Fibroblast of the aortic adventitia (primary cell): ENCODE data around the gene RABGAP1L. TPM values are rescaled to one million over a fixed set of nuclear protein-coding genes. Genes with fewer than 3 reads are reported as not detected.

ENCODE experiments used
- DNase-seq: peaks from one replicate; pipeline ENCODE4 v3.0.0-alpha.2; 2010; ENCODE audit warnings: low read depth
- H3K4me3 ChIP-seq: 2 replicates; pipeline ENCODE4 v1.5.1; 2011; ENCODE audit warnings: low read depth, mild to moderate bottlenecking, control low read depth, low read length, moderate library complexity
- CTCF ChIP-seq: IDR thresholded peaks from 2 replicates; pipeline ENCODE4 v1.5.1; 2011; ENCODE audit warnings: mild to moderate bottlenecking, low read length, control low read depth, inconsistent platforms; ENCODE audit not compliant: insufficient read depth
- total RNA-seq: library from RNA; depleted of rRNA; stranded (reverse); fragments of >200 nt; gene quantifications from 2 replicates; pipeline ENCODE4 v1.2.3, GENCODE V29; 2012; ENCODE audit warnings: low replicate concordance

The RABGAP1L gene
- total RNA-seq, 1 donor: 39.9 TPM

GRCh38 chr1:174426153-174426552, 266.8 kb downstream of the RABGAP1L start:
- no peak for DNase-seq
- no peak for TF ChIP-seq CTCF
- no peak overlapping the region for H3K4me3 ChIP-seq

GRCh38 chr1:174428033-174428432, 268.7 kb downstream of the RABGAP1L start:
- DNase-seq: no peak
- H3K4me3 ChIP-seq: no peak overlapping the region
- TF ChIP-seq CTCF: no peak

- no peak for TF ChIP-seq CTCF
- no peak overlapping the region for H3K4me3 ChIP-seq
- DNase-seq: no peak
Observed at GRCh38 chr1:174428739-174429138, 269.4 kb downstream of the RABGAP1L start.

- DNase-seq: peak; percentile 28
- no peak overlapping the region for H3K4me3 ChIP-seq
- no peak for TF ChIP-seq CTCF
Observed at GRCh38 chr1:174433451-174433850, 274.1 kb downstream of the RABGAP1L start.

GRCh38 chr1:174445351-174445750, 286.0 kb downstream of the RABGAP1L start:
- TF ChIP-seq CTCF: no peak
- H3K4me3 ChIP-seq: no peak overlapping the region
- DNase-seq: no peak

- DNase-seq: no peak
- no peak for TF ChIP-seq CTCF
- no peak overlapping the region for H3K4me3 ChIP-seq
Observed at GRCh38 chr1:174445817-174446216, 286.5 kb downstream of the RABGAP1L start.

GRCh38 chr1:174447866-174448530, 288.7 kb downstream of the RABGAP1L start, which contains the start of gene GPR52:
TSS of gene GPR52 (plus strand) at chr1:174447964. CDS start at chr1:174448112, 148 bp downstream.
- no peak for DNase-seq
- no peak for TF ChIP-seq CTCF
- H3K4me3 ChIP-seq: no peak within 1 kb of the TSS
